Endodermal cell (in vitro differentiated cells): Measurements from ENCODE around the gene CWC27. TPM values are rescaled to one million over a fixed set of nuclear protein-coding genes. Genes with fewer than 3 reads are reported as not detected.

Experiments
- DNase-seq: peaks from one replicate; pipeline ENCODE4 v3.0.0-alpha.2; 2017
- H3K27ac ChIP-seq: 2 replicates; pipeline ENCODE4 v1.5.1; 2013; ENCODE audit warnings: mild to moderate bottlenecking, low read depth, low read length, moderate library complexity
- H3K27me3 ChIP-seq: 2 replicates; pipeline ENCODE4 v1.6.1; 2013; ENCODE audit warnings: mild to moderate bottlenecking, low read length, moderate library complexity; ENCODE audit not compliant: insufficient read depth, control insufficient read depth, poor library complexity, severe bottlenecking
- H3K36me3 ChIP-seq: 2 replicates; pipeline ENCODE4 v1.7.0; 2013; ENCODE audit warnings: mild to moderate bottlenecking, low read length, moderate library complexity; ENCODE audit not compliant: control insufficient read depth, insufficient read depth
- H3K4me1 ChIP-seq: one replicate; pipeline ENCODE4 v1.7.0; 2013; ENCODE audit warnings: low read length; ENCODE audit not compliant: control insufficient read depth, insufficient read depth
- H3K4me3 ChIP-seq: 2 replicates; pipeline ENCODE4 v1.5.1; 2013; ENCODE audit warnings: mild to moderate bottlenecking, low read length, moderate library complexity
- H3K9ac ChIP-seq: 2 replicates; pipeline ENCODE4 v1.6.1; 2013; ENCODE audit warnings: mild to moderate bottlenecking, low read length, moderate library complexity; ENCODE audit not compliant: poor library complexity, severe bottlenecking; ENCODE audit errors: extremely low read depth
- H3K9me3 ChIP-seq: 2 replicates; pipeline ENCODE4 v1.6.1; 2013; ENCODE audit warnings: mild to moderate bottlenecking, low read length, moderate library complexity; ENCODE audit not compliant: control insufficient read depth
- H3K27ac Mint-ChIP-seq: 2 replicates; pipeline ENCODE4 v1.8.0; 2020; ENCODE audit warnings: mixed read lengths
- H3K27me3 Mint-ChIP-seq: 2 replicates; pipeline ENCODE4 v1.8.0; 2021; ENCODE audit warnings: mild to moderate bottlenecking, mixed read lengths; ENCODE audit not compliant: insufficient read depth
- H3K36me3 Mint-ChIP-seq: 2 replicates; pipeline ENCODE4 v1.8.0; 2020; ENCODE audit warnings: low read depth, mixed read lengths
- H3K4me1 Mint-ChIP-seq: 2 replicates; pipeline ENCODE4 v1.8.0; 2020; ENCODE audit warnings: mixed read lengths
- H3K4me3 Mint-ChIP-seq: 2 replicates; pipeline ENCODE4 v1.8.0; 2020; ENCODE audit warnings: mild to moderate bottlenecking, moderate library complexity, mixed read lengths
- H3K9me3 Mint-ChIP-seq: 2 replicates; pipeline ENCODE4 v1.8.0; 2020; ENCODE audit warnings: mild to moderate bottlenecking, mixed read lengths
- CTCF ChIP-seq: fragments of 200-600 bp; sonication (generic); conservative IDR thresholded peaks from 2 replicates; pipeline ENCODE4 v1.5.0; 2021; ENCODE audit warnings: antibody characterized with exemption, mild to moderate bottlenecking
- WGBS, 2 experiments: methylation state at CpG; one replicate each; pipeline versions ENCODE4 v1.1.5 to v1.1.7; 2013; ENCODE audit warnings: missing lambda C conversion rate in 2 of 2, mixed read lengths in 1 of 2; ENCODE audit not compliant: insufficient coverage in 1 of 2, insufficient read length in 1 of 2; 5-methylcytosine and 5-hydroxymethylcytosine counted together
- total RNA-seq, 2 donors: library from RNA; stranded (reverse); fragmentation: NEBNext Ultra II Directional in 1 of 2; extraction: Animal tissue kit (Norgen Biotek cat#: 25700) in 1 of 2; gene quantifications; 2 replicates in 1 of 2; 3 replicates in 1 of 2; pipeline ENCODE4 v1.2.1, GENCODE V29; 2021

The CWC27 gene
- total RNA-seq, 2 donors from 2014 or later = 69.1 to 74.8 TPM

GRCh38 chr5:64767959-64768357 is 772 bp upstream of the CWC27 start:
- peaks cover 26% of the 10 kb centered on the region for H3K36me3 Mint-ChIP-seq

GRCh38 chr5:64769855-64770254 is 1.1 kb downstream of the CWC27 start:
- peaks cover 6% of the 10 kb centered on the region for H3K4me1 ChIP-seq
- peak overlapping the region; percentile 85 for H3K9ac ChIP-seq
- TF ChIP-seq CTCF = no peak
- H3K4me3 ChIP-seq = peak overlapping the region; percentile 99
- H3K9me3 Mint-ChIP-seq = no peaks in the 10 kb centered on the region
- no peak overlapping the region for H3K27ac ChIP-seq
- peaks cover 15% of the 10 kb centered on the region for H3K36me3 Mint-ChIP-seq
- H3K27ac Mint-ChIP-seq = peak overlapping the region; percentile 100
- peaks cover 26% of the 10 kb centered on the region for H3K36me3 ChIP-seq
- H3K4me3 Mint-ChIP-seq = peak overlapping the region; percentile 96
- H3K4me1 Mint-ChIP-seq = peaks cover 53% of the 10 kb centered on the region
- DNase-seq = no peak
- no peaks in the 10 kb centered on the region for H3K27me3 ChIP-seq
- H3K27me3 Mint-ChIP-seq = no peaks in the 10 kb centered on the region
- no peaks in the 10 kb centered on the region for H3K9me3 ChIP-seq

More at GRCh38 chr5:64767959-64768357, 772 bp upstream of the CWC27 start:
- Histone ChIP-seq H3K4me1 (no peaks in the 10 kb centered on the region), H3K9me3 (no peaks in the 10 kb centered on the region), H3K27ac (peak overlapping the region; percentile 92), H3K9ac (peak overlapping the region; percentile 85), H3K27me3 (no peaks in the 10 kb centered on the region), H3K4me3 (peak overlapping the region; percentile 99), H3K36me3 (peaks cover 43% of the 10 kb centered on the region)
- 0 to 1% methylated on average over 9 to 10 of the region's 10 CpGs for WGBS, 2 experiments
- Mint-ChIP-seq H3K4me1 (peaks cover 48% of the 10 kb centered on the region), H3K27ac (peak overlapping the region; percentile 100), H3K27me3 (no peaks in the 10 kb centered on the region), H3K9me3 (no peaks in the 10 kb centered on the region), H3K4me3 (peak overlapping the region; percentile 96)
- TF ChIP-seq CTCF = no peak
- DNase-seq = no peak

- Histone ChIP-seq H3K27me3 (no peaks in the 10 kb centered on the region), H3K27ac (no peak overlapping the region), H3K9me3 (no peaks in the 10 kb centered on the region), H3K36me3 (peaks cover 25% of the 10 kb centered on the region), H3K4me3 (peak overlapping the region; percentile 99), H3K4me1 (peaks cover 6% of the 10 kb centered on the region), H3K9ac (no peak overlapping the region)
- no peaks in the 10 kb centered on the region for H3K27me3 Mint-ChIP-seq
- WGBS, 2 experiments = 95 to 97% methylated on average over 2 to 4 of the region's 4 CpGs
- DNase-seq = no peak
- no peak overlapping the region for H3K4me3 Mint-ChIP-seq
- H3K27ac Mint-ChIP-seq = no peak overlapping the region
- H3K9me3 Mint-ChIP-seq = no peaks in the 10 kb centered on the region
- no peak for TF ChIP-seq CTCF
- H3K36me3 Mint-ChIP-seq = peaks cover 15% of the 10 kb centered on the region
- peaks cover 51% of the 10 kb centered on the region for H3K4me1 Mint-ChIP-seq
These were observed 3.0 kb downstream of the CWC27 start for GRCh38 chr5:64771736-64772135.
